Upper lobe of right lung (tissue), 1 donor: ENCODE data around the gene CADPS2. TPM values are rescaled to one million over a fixed set of nuclear protein-coding genes. Genes with fewer than 3 reads are reported as not detected.

Experiments used
- ATAC-seq: fragments of 200-7000 bp; cut with Tn5 transposase; one replicate; pipeline ENCODE4 v1.9.1; 2020; ENCODE audit warnings: mild to moderate bottlenecking, moderate library complexity
- DNase-seq: peaks from one replicate; pipeline ENCODE4 v3.0.0-alpha.2; 2020
- H3K27ac ChIP-seq: fragments of 200-600 bp; one replicate; pipeline ENCODE4 v1.8.0; 2022
- H3K27me3 ChIP-seq: fragments of 200-600 bp; one replicate; pipeline ENCODE4 v1.8.0; 2022; ENCODE audit warnings: mild to moderate bottlenecking
- H3K36me3 ChIP-seq: fragments of 200-600 bp; one replicate; pipeline ENCODE4 v1.8.0; 2022
- H3K4me1 ChIP-seq: fragments of 200-600 bp; one replicate; pipeline ENCODE4 v1.8.0; 2022
- H3K4me3 ChIP-seq: fragments of 200-600 bp; one replicate; pipeline ENCODE4 v1.8.0; 2022; ENCODE audit warnings: mild to moderate bottlenecking
- H3K9me3 ChIP-seq: fragments of 200-600 bp; one replicate; pipeline ENCODE4 v1.8.0; 2022
- CTCF ChIP-seq: fragments of 200-600 bp; IDR thresholded peaks from one replicate; pipeline ENCODE4 v1.8.0; 2022; ENCODE audit warnings: antibody characterized with exemption
- intact Hi-C: fragments of 100-400 bp; cut with DNase I; formaldehyde crosslinking; loops from one replicate; pipeline ENCODE4 v1.11.0; 2022
- total RNA-seq: library from RNA; stranded (reverse); fragmentation: NEBNext Ultra II Directional; extraction: Animal tissue kit (Norgen Biotek cat#: 25700); gene quantifications from one replicate; pipeline ENCODE4 v1.2.1, GENCODE V29; 2021
- donor health status: DM: no; HTN: yes; CAD: no; lungs with severe emphysema.

CADPS2 gene
- total RNA-seq, 1 donor from 2014 or later = 46.1 TPM

- H3K36me3 ChIP-seq = no peaks in the 10 kb centered on the region
- H3K4me3 ChIP-seq = no peak overlapping the region
- no peak overlapping the region for H3K27ac ChIP-seq
- DNase-seq (no peak), ATAC-seq (no peak)
- intact Hi-C loops = no loop called here
- H3K4me1 ChIP-seq = peaks cover 7% of the 10 kb centered on the region
- H3K27me3 ChIP-seq = no peaks in the 10 kb centered on the region
- H3K9me3 ChIP-seq = no peaks in the 10 kb centered on the region
- no peak for TF ChIP-seq CTCF
Measured at GRCh38 chr7:122791959-122792545, 94.2 kb downstream of the CADPS2 start.

- Histone ChIP-seq H3K9me3 (no peaks in the 10 kb centered on the region), H3K36me3 (no peaks in the 10 kb centered on the region), H3K4me1 (peaks cover 7% of the 10 kb centered on the region), H3K27ac (no peak overlapping the region), H3K27me3 (no peaks in the 10 kb centered on the region), H3K4me3 (no peak overlapping the region)
- no peak for TF ChIP-seq CTCF
- DNase-seq = no peak
- intact Hi-C loops = no loop called here
- no peak for ATAC-seq
Measured at GRCh38 chr7:122790591-122790990, 95.7 kb downstream of the CADPS2 start.

GRCh38 chr7:122790132-122790531 lies 96.1 kb downstream of the CADPS2 start:
- Histone ChIP-seq H3K9me3 (no peaks in the 10 kb centered on the region), H3K27me3 (no peaks in the 10 kb centered on the region), H3K36me3 (no peaks in the 10 kb centered on the region), H3K27ac (no peak overlapping the region), H3K4me3 (no peak overlapping the region), H3K4me1 (peaks cover 7% of the 10 kb centered on the region)
- no peak for DNase-seq
- intact Hi-C loops = no loop called here
- no peak for ATAC-seq
- no peak for TF ChIP-seq CTCF

GRCh38 chr7:122789156-122789555 lies 97.1 kb downstream of the CADPS2 start:
- Histone ChIP-seq H3K9me3 (no peaks in the 10 kb centered on the region), H3K27ac (no peak overlapping the region), H3K36me3 (no peaks in the 10 kb centered on the region), H3K4me3 (no peak overlapping the region), H3K27me3 (no peaks in the 10 kb centered on the region), H3K4me1 (peaks cover 7% of the 10 kb centered on the region)
- ATAC-seq (no peak), DNase-seq (no peak)
- intact Hi-C loops = no loop called here
- no peak for TF ChIP-seq CTCF

- TF ChIP-seq CTCF = no peak
Measured at GRCh38 chr7:122770686-122771335, 115.4 kb downstream of the CADPS2 start.

More at GRCh38 chr7:122770686-122771335, 115.4 kb downstream of the CADPS2 start:
- intact Hi-C loops = no loop called here
- Histone ChIP-seq H3K4me3 (no peak overlapping the region), H3K36me3 (no peaks in the 10 kb centered on the region), H3K27me3 (no peaks in the 10 kb centered on the region), H3K4me1 (no peaks in the 10 kb centered on the region), H3K9me3 (no peaks in the 10 kb centered on the region), H3K27ac (no peak overlapping the region)
- ATAC-seq = no peak
- no peak for DNase-seq
